A673 (cell line): ENCODE data around the gene ZIC4. TPM values are rescaled to one million over a fixed set of nuclear protein-coding genes. Genes with fewer than 3 reads are reported as not detected.

Source experiments
- BruUV-seq: library from RNA; stranded (reverse); fragments of 400-500 nt; replicated peaks from 2 replicates; lab custom pipeline; 2021; lab: Mats Ljungman, UMichigan
- CTCF ChIA-PET: fragments of 300-600 bp; sonication (Branson Sonifier 250); formaldehyde crosslinking; loops from one replicate; lab custom pipeline; 2022; ENCODE audit warnings: antibody characterized with exemption; lab: Charles Lee
- POLR2A ChIA-PET: fragments of 300-600 bp; sonication (Branson Sonifier 250); formaldehyde crosslinking; loops from one replicate; lab custom pipeline; 2022; ENCODE audit warnings: antibody characterized with exemption; ENCODE audit not compliant: low non-redundant PET; lab: Charles Lee
- DNase-seq: peaks from one replicate; pipeline ENCODE4 v3.0.0-alpha.2; 2015; ENCODE audit warnings: low spot score
- H3K27ac ChIP-seq: fragments of 200-600 bp; sonication (generic); 2 replicates; pipeline ENCODE4 v1.5.1; 2016; ENCODE audit warnings: mixed run types, low read depth, mild to moderate bottlenecking, mixed read lengths, antibody characterized with exemption, low read length; ENCODE audit not compliant: poor library complexity, severe bottlenecking
- H3K27me3 ChIP-seq: fragments of 200-600 bp; sonication (generic); replicated peaks from 2 replicates; pipeline ENCODE4 v1.6.1; 2017; ENCODE audit warnings: mixed run types, low read depth, mild to moderate bottlenecking, mixed read lengths, antibody characterized with exemption, low read length; ENCODE audit not compliant: insufficient read depth, poor library complexity
- H3K36me3 ChIP-seq: fragments of 200-600 bp; sonication (generic); 2 replicates; pipeline ENCODE4 v1.6.1; 2016; ENCODE audit warnings: mixed run types, mild to moderate bottlenecking, mixed read lengths, antibody characterized with exemption, low read length; ENCODE audit not compliant: insufficient read depth, poor library complexity, severe bottlenecking
- H3K4me1 ChIP-seq: fragments of 200-600 bp; sonication (generic); 2 replicates; pipeline ENCODE4 v1.6.1; 2017; ENCODE audit warnings: mixed run types, mild to moderate bottlenecking, mixed read lengths, antibody characterized with exemption, low read length; ENCODE audit not compliant: insufficient read depth, poor library complexity, severe bottlenecking
- H3K4me3 ChIP-seq: fragments of 200-600 bp; sonication (generic); 2 replicates; pipeline ENCODE4 v1.5.1; 2016; ENCODE audit warnings: low read depth, mixed run types, mild to moderate bottlenecking, mixed read lengths, low read length; ENCODE audit not compliant: poor library complexity, severe bottlenecking
- H3K9me3 ChIP-seq: fragments of 200-600 bp; sonication (generic); 2 replicates; pipeline ENCODE4 v1.6.1; 2016; ENCODE audit warnings: mixed run types, low read depth, mild to moderate bottlenecking, mixed read lengths, antibody characterized with exemption, low read length; ENCODE audit not compliant: poor library complexity, severe bottlenecking
- CTCF ChIP-seq: fragments of 300-800, 200-600 bp; sonication (generic); conservative IDR thresholded peaks from 2 replicates; pipeline ENCODE4 v1.5.1; 2017; ENCODE audit warnings: low read depth, mild to moderate bottlenecking, antibody characterized with exemption, low read length, moderate library complexity, mixed read lengths
- EZH2 ChIP-seq: fragments of 200-600 bp; sonication (generic); IDR thresholded peaks from 2 replicates; pipeline ENCODE4 v1.6.1; 2017; ENCODE audit warnings: borderline replicate concordance, low read depth, mild to moderate bottlenecking, mixed read lengths, antibody characterized with exemption, low read length; ENCODE audit not compliant: poor library complexity, severe bottlenecking
- intact Hi-C: fragments of 100-400 bp; cut with micrococcal nuclease; formaldehyde crosslinking; loops from one replicate; pipeline ENCODE4 v1.10.0; 2022; ENCODE audit not compliant: unreplicated experiment
- total RNA-seq: library from RNA; stranded (reverse); gene quantifications from 2 replicates; pipeline ENCODE4 v1.2.3, GENCODE V29; 2021

The ZIC4 gene
- total RNA-seq, 1 experiment from 2014 or later, result 0.47 TPM

GRCh38 chr3:147410116-147410525 lies 3.8 kb upstream of the ZIC4 start:
- no TSS peak for BruUV-seq
- H3K27ac ChIP-seq, result no peak overlapping the region
- intact Hi-C loops, result no loop called here
- no peak for DNase-seq
- no peaks in the 10 kb centered on the region for H3K9me3 ChIP-seq
- no peaks in the 10 kb centered on the region for H3K36me3 ChIP-seq
- no peak for TF ChIP-seq EZH2
- no peak for TF ChIP-seq CTCF
- POLR2A ChIA-PET, result no interaction called here
- H3K4me3 ChIP-seq, result peak overlapping the region; percentile 35
- CTCF ChIA-PET, result interaction anchor here (0.7 kb wide), 1 partner anchor 524 kb away, joined by 9 read pairs; no protein-coding TSS in a partner anchor
- peaks cover 8% of the 10 kb centered on the region for H3K4me1 ChIP-seq
- H3K27me3 ChIP-seq, result peaks cover 98% of the 10 kb centered on the region

GRCh38 chr3:147409143-147410115 lies 3.1 kb upstream of the ZIC4 start, which contains the start of gene ZIC1:
ZIC1 (plus strand) TSS chr3:147409365; CDS start chr3:147410113, 748 bp downstream.
- Histone ChIP-seq H3K4me1 (peaks cover 8% of the 10 kb centered on the region), H3K36me3 (no peaks in the 10 kb centered on the region), H3K4me3 (peak within 1 kb of the TSS; percentile 35), H3K9me3 (no peaks in the 10 kb centered on the region), H3K27me3 (peaks cover 98% of the 10 kb centered on the region), H3K27ac (no peak within 1 kb of the TSS)
- no TSS peak for BruUV-seq
- intact Hi-C loops, result no loop called here
- ChIA-PET POLR2A (no interaction called here), CTCF (no interaction called here)
- no peak for TF ChIP-seq CTCF
- peak; percentile 46 for TF ChIP-seq EZH2
- no peak for DNase-seq

- Histone ChIP-seq H3K27me3 (peaks cover 100% of the 10 kb centered on the region), H3K4me3 (no peak overlapping the region), H3K27ac (no peak overlapping the region), H3K36me3 (no peaks in the 10 kb centered on the region), H3K9me3 (no peaks in the 10 kb centered on the region), H3K4me1 (peaks cover 8% of the 10 kb centered on the region)
- no peak for DNase-seq
- no peak for TF ChIP-seq CTCF
- TF ChIP-seq EZH2, result no peak
- ChIA-PET POLR2A (interaction anchor here (0.7 kb wide), 1 partner anchor 9 kb away, joined by 4 read pairs; no protein-coding TSS in a partner anchor), CTCF (interaction anchor here (0.5 kb wide), 1 partner anchor 221 kb away, joined by 4 read pairs; no protein-coding TSS in a partner anchor)
- BruUV-seq, result no TSS peak
- intact Hi-C loops, result no loop called here
These were observed 2.1 kb upstream of the ZIC4 start for GRCh38 chr3:147408188-147409100.
